Osteoblast (primary cell): Measurements from ENCODE around the gene HABP2. TPM values are rescaled to one million over a fixed set of nuclear protein-coding genes. Genes with fewer than 3 reads are reported as not detected.

Experiments
- DNase-seq: peaks from one replicate; pipeline ENCODE4 v3.0.0; 2011; ENCODE audit warnings: low spot score, mixed read lengths; ENCODE audit not compliant: insufficient read length; ENCODE audit errors: missing footprints
- H2AFZ ChIP-seq: 2 replicates; pipeline ENCODE4 v1.6.0; 2011; ENCODE audit warnings: mild to moderate bottlenecking, low read length
- H3K27ac ChIP-seq: 2 replicates; pipeline ENCODE4 v1.5.1; 2011; ENCODE audit warnings: mild to moderate bottlenecking, low read depth, low read length, moderate library complexity
- H3K27me3 ChIP-seq: 2 replicates; pipeline ENCODE4 v1.6.0; 2012; ENCODE audit warnings: mild to moderate bottlenecking, control low read depth, inconsistent platforms, low read length, moderate library complexity; ENCODE audit not compliant: insufficient read depth
- H3K36me3 ChIP-seq: 2 replicates; pipeline ENCODE4 v1.5.1; 2011; ENCODE audit warnings: mild to moderate bottlenecking, low read length, control low read depth, moderate library complexity; ENCODE audit not compliant: insufficient read depth
- H3K4me1 ChIP-seq: 2 replicates; pipeline ENCODE4 v1.5.1; 2011; ENCODE audit warnings: mild to moderate bottlenecking, low read length, control low read depth, moderate library complexity; ENCODE audit not compliant: insufficient read depth
- H3K4me2 ChIP-seq: 2 replicates; pipeline ENCODE4 v1.6.0; 2011; ENCODE audit warnings: mild to moderate bottlenecking, low read length; ENCODE audit not compliant: insufficient read depth
- H3K4me3 ChIP-seq: fragments of 200-600 bp; sonication (generic); 3 replicates; pipeline ENCODE4 v1.5.1; 2012; ENCODE audit warnings: mild to moderate bottlenecking, low read length, inconsistent platforms; ENCODE audit not compliant: insufficient read depth
- H3K79me2 ChIP-seq: 2 replicates; pipeline ENCODE4 v1.6.0; 2012; ENCODE audit warnings: mild to moderate bottlenecking, low read length, control low read depth, inconsistent platforms; ENCODE audit not compliant: insufficient read depth
- H3K9me3 ChIP-seq: 2 replicates; pipeline ENCODE4 v1.5.1; 2011; ENCODE audit warnings: low read depth, low read length, control low read depth
- H4K20me1 ChIP-seq: 2 replicates; pipeline ENCODE4 v1.6.0; 2012; ENCODE audit warnings: mild to moderate bottlenecking, low read length, control low read depth; ENCODE audit not compliant: insufficient read depth
- total RNA-seq: library from RNA; depleted of rRNA; stranded (reverse); fragments of >200 nt; gene quantifications from 2 replicates; pipeline ENCODE4 v1.2.3, GENCODE V29; 2012
- TF ChIP-seq, protein P1 (sequence below): IDR thresholded peaks from 2 replicates; pipeline ENCODE4 v1.5.1; 2011; ENCODE audit warnings: mild to moderate bottlenecking, low read depth, low read length, moderate library complexity; ENCODE audit errors: extremely low read depth

Gene HABP2
- total RNA-seq, 1 donor, result not detected

DNA sequence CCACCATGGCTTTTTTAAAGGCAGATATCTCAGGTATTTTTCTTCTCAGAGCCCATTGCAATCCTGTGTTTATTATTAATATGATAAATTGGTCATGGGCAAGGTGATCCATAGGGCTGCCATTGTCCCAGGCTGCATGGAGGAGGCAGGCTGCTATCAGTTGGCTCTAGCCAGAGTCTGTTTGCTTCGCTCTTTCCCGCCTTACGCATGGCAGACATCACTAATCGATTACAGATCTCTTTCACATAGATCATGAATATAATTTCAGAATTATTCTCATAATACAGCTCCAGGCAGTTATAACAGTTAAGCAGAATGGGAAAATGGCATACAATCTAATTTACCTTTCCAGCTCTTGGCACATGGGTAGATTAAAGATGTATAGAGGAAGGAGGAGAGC is 30.4 kb upstream of the HABP2 start:
- H4K20me1 ChIP-seq, result no peaks in the 10 kb centered on the region
- TF ChIP-seq, protein P1, sequence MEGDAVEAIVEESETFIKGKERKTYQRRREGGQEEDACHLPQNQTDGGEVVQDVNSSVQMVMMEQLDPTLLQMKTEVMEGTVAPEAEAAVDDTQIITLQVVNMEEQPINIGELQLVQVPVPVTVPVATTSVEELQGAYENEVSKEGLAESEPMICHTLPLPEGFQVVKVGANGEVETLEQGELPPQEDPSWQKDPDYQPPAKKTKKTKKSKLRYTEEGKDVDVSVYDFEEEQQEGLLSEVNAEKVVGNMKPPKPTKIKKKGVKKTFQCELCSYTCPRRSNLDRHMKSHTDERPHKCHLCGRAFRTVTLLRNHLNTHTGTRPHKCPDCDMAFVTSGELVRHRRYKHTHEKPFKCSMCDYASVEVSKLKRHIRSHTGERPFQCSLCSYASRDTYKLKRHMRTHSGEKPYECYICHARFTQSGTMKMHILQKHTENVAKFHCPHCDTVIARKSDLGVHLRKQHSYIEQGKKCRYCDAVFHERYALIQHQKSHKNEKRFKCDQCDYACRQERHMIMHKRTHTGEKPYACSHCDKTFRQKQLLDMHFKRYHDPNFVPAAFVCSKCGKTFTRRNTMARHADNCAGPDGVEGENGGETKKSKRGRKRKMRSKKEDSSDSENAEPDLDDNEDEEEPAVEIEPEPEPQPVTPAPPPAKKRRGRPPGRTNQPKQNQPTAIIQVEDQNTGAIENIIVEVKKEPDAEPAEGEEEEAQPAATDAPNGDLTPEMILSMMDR, result no peak
- H2AFZ ChIP-seq, result no peak overlapping the region
- no peaks in the 10 kb centered on the region for H3K79me2 ChIP-seq
- H3K9me3 ChIP-seq, result no peaks in the 10 kb centered on the region
- DNase-seq, result no peak
- no peaks in the 10 kb centered on the region for H3K4me1 ChIP-seq
- no peaks in the 10 kb centered on the region for H3K36me3 ChIP-seq
- H3K4me3 ChIP-seq, result no peak overlapping the region
- no peak overlapping the region for H3K4me2 ChIP-seq
- H3K27ac ChIP-seq, result no peak overlapping the region
- peaks cover 13% of the 10 kb centered on the region for H3K27me3 ChIP-seq

DNA sequence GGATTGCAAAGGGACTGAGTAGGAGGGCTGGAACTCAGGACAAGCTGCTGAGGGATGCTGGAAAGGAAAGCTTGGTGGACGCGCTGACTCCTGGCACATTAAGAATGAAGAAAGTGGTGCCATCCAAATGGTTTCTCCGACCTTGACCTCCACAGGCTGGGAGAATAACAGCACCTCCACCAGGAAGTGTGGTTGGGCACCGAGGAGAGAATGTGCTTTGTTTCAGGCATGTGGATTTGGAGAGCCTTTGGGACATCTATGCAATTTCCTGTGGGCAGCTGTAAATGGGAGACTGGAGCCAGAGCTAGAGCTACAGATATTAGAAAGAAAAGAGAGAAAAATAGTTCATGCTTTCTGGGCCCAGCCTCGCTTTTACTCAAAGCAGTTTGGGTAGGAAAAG is 29.8 kb upstream of the HABP2 start:
- no peak overlapping the region for H3K4me2 ChIP-seq
- DNase-seq, result no peak
- H3K36me3 ChIP-seq, result no peaks in the 10 kb centered on the region
- H3K27me3 ChIP-seq, result peaks cover 13% of the 10 kb centered on the region
- no peaks in the 10 kb centered on the region for H4K20me1 ChIP-seq
- no peaks in the 10 kb centered on the region for H3K4me1 ChIP-seq
- TF ChIP-seq, protein P1, result no peak
- peak overlapping the region; percentile 26 for H2AFZ ChIP-seq
- no peak overlapping the region for H3K4me3 ChIP-seq
- H3K27ac ChIP-seq, result no peak overlapping the region
- H3K9me3 ChIP-seq, result no peaks in the 10 kb centered on the region
- H3K79me2 ChIP-seq, result no peaks in the 10 kb centered on the region

DNA sequence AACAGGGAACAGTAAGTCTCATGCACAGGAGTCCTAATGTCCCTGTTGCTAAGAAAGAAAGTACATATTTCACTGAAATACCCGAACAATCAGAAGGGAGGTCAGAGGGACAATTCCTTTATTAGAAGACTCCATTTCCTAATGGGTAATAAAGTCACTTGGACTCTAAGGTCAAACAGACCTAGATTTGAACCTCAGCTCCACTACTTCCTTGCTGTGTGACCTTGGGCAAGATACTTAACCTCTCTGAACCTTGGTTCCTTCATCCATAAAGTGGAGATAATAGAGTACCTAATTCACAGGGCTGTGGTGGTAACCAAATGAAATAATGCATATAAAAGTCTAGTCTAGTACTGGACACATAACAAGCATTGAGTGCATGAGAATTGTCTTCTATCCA is 29.2 kb upstream of the HABP2 start:
- Histone ChIP-seq H3K79me2 (no peaks in the 10 kb centered on the region), H3K27ac (no peak overlapping the region), H3K4me1 (no peaks in the 10 kb centered on the region), H2AFZ (no peak overlapping the region), H3K27me3 (peaks cover 13% of the 10 kb centered on the region), H3K4me2 (no peak overlapping the region), H4K20me1 (no peaks in the 10 kb centered on the region), H3K4me3 (no peak overlapping the region), H3K36me3 (no peaks in the 10 kb centered on the region), H3K9me3 (no peaks in the 10 kb centered on the region)
- TF ChIP-seq, protein P1, result no peak
- no peak for DNase-seq

DNA sequence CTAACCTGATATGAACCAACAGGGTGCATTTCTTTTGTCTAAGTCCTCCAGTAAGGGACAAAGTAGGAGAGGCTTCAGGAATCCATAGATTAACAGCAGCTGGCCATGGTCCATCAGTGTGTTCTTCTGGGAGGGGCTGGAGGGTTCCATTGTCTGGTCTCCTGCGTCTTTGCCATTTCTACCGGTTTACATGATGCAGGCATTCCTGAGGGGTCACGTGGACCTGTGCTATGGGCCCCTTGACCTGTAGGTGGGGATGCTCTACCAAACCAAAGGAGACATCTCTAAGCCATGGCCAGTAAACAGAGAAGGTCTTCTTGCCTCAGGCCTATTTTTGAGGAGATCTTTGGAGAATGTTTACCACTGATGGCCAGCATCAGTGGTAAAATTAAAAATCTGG is 28.7 kb upstream of the HABP2 start:
- no peaks in the 10 kb centered on the region for H3K9me3 ChIP-seq
- no peak overlapping the region for H3K27ac ChIP-seq
- no peaks in the 10 kb centered on the region for H4K20me1 ChIP-seq
- no peak overlapping the region for H3K4me3 ChIP-seq
- no peaks in the 10 kb centered on the region for H3K4me1 ChIP-seq
- H3K27me3 ChIP-seq, result peaks cover 13% of the 10 kb centered on the region
- H3K79me2 ChIP-seq, result no peaks in the 10 kb centered on the region
- H3K4me2 ChIP-seq, result no peak overlapping the region
- TF ChIP-seq, protein P1, result no peak
- H3K36me3 ChIP-seq, result no peaks in the 10 kb centered on the region
- H2AFZ ChIP-seq, result no peak overlapping the region
- DNase-seq, result no peak
